RWPE2 (cell line): ENCODE measurements around the gene ADTRP.

Source experiments
- ATAC-seq: fragments of 200-7000 bp; cut with Tn5 transposase; 3 replicates; pipeline ENCODE4 v1.9.1; 2021; ENCODE audit warnings: low read depth
- DNase-seq: peaks from one replicate; pipeline ENCODE4 v3.0.0-alpha.2; 2020; ENCODE audit warnings: low spot score
- H3K27ac ChIP-seq: fragments of 450-650 bp; 2 replicates; pipeline ENCODE4 v1.5.1; 2017; ENCODE audit warnings: mild to moderate bottlenecking; ENCODE audit not compliant: poor library complexity, severe bottlenecking
- H3K27me3 ChIP-seq: fragments of 250-450 bp; sonication (Bioruptor Pico); 2 replicates; pipeline ENCODE4 v1.5.1; 2021; ENCODE audit warnings: mild to moderate bottlenecking, moderate library complexity; ENCODE audit not compliant: insufficient read depth, poor library complexity, severe bottlenecking
- H3K36me3 ChIP-seq: fragments of 250-450 bp; sonication (Bioruptor Pico); 2 replicates; pipeline ENCODE4 v1.5.1; 2020; ENCODE audit warnings: low read depth, mild to moderate bottlenecking, moderate library complexity
- H3K4me1 ChIP-seq: fragments of 250-450 bp; sonication (Bioruptor Pico); 2 replicates; pipeline ENCODE4 v1.5.1; 2021; ENCODE audit warnings: mild to moderate bottlenecking, moderate library complexity; ENCODE audit not compliant: insufficient read depth, poor library complexity, severe bottlenecking
- H3K4me3 ChIP-seq: fragments of 250-450 bp; sonication (Bioruptor Pico); 2 replicates; pipeline ENCODE4 v1.5.1; 2021; ENCODE audit warnings: mild to moderate bottlenecking, moderate library complexity; ENCODE audit not compliant: severe bottlenecking
- H3K9me3 ChIP-seq: fragments of 250-450 bp; sonication (Bioruptor Pico); 2 replicates; pipeline ENCODE4 v1.5.1; 2021; ENCODE audit warnings: mild to moderate bottlenecking, moderate library complexity; ENCODE audit not compliant: severe bottlenecking
- CTCF ChIP-seq: fragments of 450-650 bp; IDR thresholded peaks from one replicate; pipeline ENCODE4 v1.5.1; 2017; ENCODE audit warnings: mild to moderate bottlenecking, moderate library complexity; ENCODE audit not compliant: poor library complexity, severe bottlenecking

ADTRP gene

GRCh38 chr6:11766043-11766442 lies 12.6 kb downstream of the ADTRP start:
- Histone ChIP-seq H3K4me3 (no peak overlapping the region), H3K36me3 (no peaks in the 10 kb centered on the region), H3K9me3 (no peaks in the 10 kb centered on the region), H3K27me3 (no peaks in the 10 kb centered on the region), H3K4me1 (peaks cover 43% of the 10 kb centered on the region), H3K27ac (peak overlapping the region; percentile 100)
- peak; percentile 4 for TF ChIP-seq CTCF
- DNase-seq = no peak
- ATAC-seq = no peak

- ATAC-seq (no peak), DNase-seq (no peak)
- Histone ChIP-seq H3K4me1 (peaks cover 30% of the 10 kb centered on the region), H3K27ac (no peak overlapping the region), H3K4me3 (no peak overlapping the region), H3K36me3 (no peaks in the 10 kb centered on the region), H3K27me3 (no peaks in the 10 kb centered on the region), H3K9me3 (no peaks in the 10 kb centered on the region)
- TF ChIP-seq CTCF = no peak
Measured at GRCh38 chr6:11764250-11764604, 14.4 kb downstream of the ADTRP start.

GRCh38 chr6:11763460-11764249 lies 14.9 kb downstream of the ADTRP start:
- no peak for TF ChIP-seq CTCF
- no peak for ATAC-seq
- DNase-seq = no peak
- Histone ChIP-seq H3K9me3 (no peaks in the 10 kb centered on the region), H3K4me3 (no peak overlapping the region), H3K27me3 (no peaks in the 10 kb centered on the region), H3K4me1 (peaks cover 24% of the 10 kb centered on the region), H3K27ac (no peak overlapping the region), H3K36me3 (no peaks in the 10 kb centered on the region)

- peaks cover 24% of the 10 kb centered on the region for H3K4me1 ChIP-seq
- no peaks in the 10 kb centered on the region for H3K36me3 ChIP-seq
- no peaks in the 10 kb centered on the region for H3K9me3 ChIP-seq
- no peak for ATAC-seq
- H3K27me3 ChIP-seq = no peaks in the 10 kb centered on the region
- no peak for TF ChIP-seq CTCF
- H3K27ac ChIP-seq = no peak overlapping the region
- no peak overlapping the region for H3K4me3 ChIP-seq
- no peak for DNase-seq
Measured at GRCh38 chr6:11762794-11763459, 15.7 kb downstream of the ADTRP start.
